HepG2 (cell line): Measurements from ENCODE around the gene ATP1A1. TPM values are rescaled to one million over a fixed set of nuclear protein-coding genes. Genes with fewer than 3 reads are reported as not detected.

Source experiments
- ATAC-seq: fragments of 200-7000 bp; cut with Tn5 transposase; 3 replicates; pipeline ENCODE4 v1.9.1; 2020; ENCODE audit warnings: mild to moderate bottlenecking, moderate library complexity
- BruUV-seq: library from RNA; stranded (reverse); fragments of 400-500 nt; replicated peaks from 2 replicates; lab custom pipeline; 2021; lab: Mats Ljungman, UMichigan
- CTCF ChIA-PET: fragments of 300-600 bp; formaldehyde crosslinking; extraction: SDS; loops from one replicate; lab custom pipeline; 2021; ENCODE audit warnings: low total read pairs, inconsistent platforms, low intra/inter-chr PET ratio; lab: Yijun Ruan, JAX
- POLR2A ChIA-PET: fragments of 350-600 bp; sonication (Branson Sonifier 250); formaldehyde crosslinking; loops from one replicate; lab custom pipeline; 2020; ENCODE audit warnings: antibody characterized with exemption, inconsistent platforms; lab: Yijun Ruan, JAX
- DNase-seq: peaks from one replicate; pipeline ENCODE4 v3.0.0-alpha.2; 2015; ENCODE audit warnings: low spot score
- FAIRE-seq: peaks from 3 replicates; lab custom pipeline; 2011; peaks lifted over from hg19 to GRCh38; lab: Jason Lieb, UNC
- H2AFZ ChIP-seq: one replicate; pipeline ENCODE4 v1.6.1; 2011; ENCODE audit warnings: low read length, inconsistent platforms
- H3K27ac ChIP-seq: fragments of 300-600 bp; 3 replicates; pipeline ENCODE4 v1.8.0; 2011; ENCODE audit warnings: mixed run types, mild to moderate bottlenecking, mixed read lengths, low read length, inconsistent platforms; ENCODE audit not compliant: insufficient read depth; ENCODE audit errors: extremely low read length
- H3K27me3 ChIP-seq, 2 experiments: fragments of 200-600 bp in 1 of 2; 2 replicates in 1 of 2; 3 replicates in 1 of 2; pipeline versions ENCODE4 v1.6.0 to v1.8.0; 2011; ENCODE audit warnings: low read length in 2 of 2, mild to moderate bottlenecking in 2 of 2, moderate library complexity in 2 of 2, inconsistent platforms in 1 of 2; ENCODE audit not compliant: insufficient read depth in 2 of 2, control insufficient read depth in 1 of 2
- H3K36me3 ChIP-seq, 2 experiments: fragments of 200-600 bp in 1 of 2; replicated peaks in 1 of 2; 2 replicates in 1 of 2; 3 replicates in 1 of 2; pipeline versions ENCODE4 v1.5.1 to v1.8.0; 2011; ENCODE audit warnings: low read length in 2 of 2, inconsistent platforms in 1 of 2; ENCODE audit not compliant: insufficient read depth in 2 of 2, control insufficient read depth in 1 of 2
- H3K4me1 ChIP-seq: 2 replicates; pipeline ENCODE4 v1.5.1; 2012; ENCODE audit warnings: low read length, inconsistent platforms; ENCODE audit not compliant: insufficient read depth
- H3K4me2 ChIP-seq: 2 replicates; pipeline ENCODE4 v1.6.0; 2011; ENCODE audit warnings: low read depth, low read length, inconsistent platforms
- H3K4me3 ChIP-seq, 3 experiments: fragments of 200-600 bp in 1 of 3; sonication (generic), shearing (Covaris generic) in 1 of 3; replicated peaks in 1 of 3; 2 replicates each; pipeline ENCODE4 v1.5.1; 2011 to 2016; ENCODE audit warnings: low read length in 3 of 3, inconsistent platforms in 2 of 3, low read depth in 2 of 3, mild to moderate bottlenecking in 2 of 3, control low read depth in 1 of 3, mixed read lengths in 1 of 3; ENCODE audit not compliant: insufficient read depth in 1 of 3
- H3K79me2 ChIP-seq: one replicate; pipeline ENCODE4 v1.6.1; 2011; ENCODE audit warnings: low read length, inconsistent platforms; ENCODE audit not compliant: insufficient read depth
- H3K9ac ChIP-seq: 2 replicates; pipeline ENCODE4 v1.6.0; 2011; ENCODE audit warnings: mild to moderate bottlenecking, low read depth, low read length, inconsistent platforms; ENCODE audit not compliant: insufficient read depth
- H3K9me3 ChIP-seq: 2 replicates; pipeline ENCODE4 v1.5.1; 2012; ENCODE audit warnings: mild to moderate bottlenecking, low read length
- H4K20me1 ChIP-seq: 2 replicates; pipeline ENCODE4 v1.6.0; 2011; ENCODE audit warnings: inconsistent platforms, mild to moderate bottlenecking, low read length, moderate library complexity; ENCODE audit not compliant: insufficient read depth
- GATAD2A ChIP-seq: IDR thresholded peaks from 2 replicates; pipeline ENCODE4 v1.6.1; 2016
- KDM6A ChIP-seq: IDR thresholded peaks from 2 replicates; pipeline ENCODE4 v1.6.1; 2016; ENCODE audit warnings: low read depth
- ZBTB10 ChIP-seq: sonication (generic); formaldehyde crosslinking; IDR thresholded peaks from 2 replicates; pipeline ENCODE4 v1.4.0; 2020; ENCODE audit warnings: missing genetic modification reagents, borderline replicate concordance
- ZNF160 ChIP-seq: sonication (generic); formaldehyde crosslinking; IDR thresholded peaks from 2 replicates; pipeline ENCODE4 v1.8.0; 2022; ENCODE audit warnings: mild to moderate bottlenecking, inconsistent platforms, missing genetic modification reagents
- WGBS: methylation state at CpG from one replicate; pipeline ENCODE4 v1.1.6; 2017; ENCODE audit warnings: low lambda C conversion rate; 5-methylcytosine and 5-hydroxymethylcytosine counted together
- in situ Hi-C: cut with HindIII; loops from 2 replicates; pipeline ENCODE4 v1.10.0; 2017; ENCODE audit warnings: low pct_unique_long_range_greater_than_20kb; ENCODE audit not compliant: extremely low pct_ligation_motif_present
- intact Hi-C: fragments of 100-400 bp; cut with micrococcal nuclease; formaldehyde crosslinking; loops from one replicate; pipeline ENCODE4 v1.10.0; 2022; ENCODE audit not compliant: unreplicated experiment
- polyA plus RNA-seq, 8 experiments: library from polyadenylated mRNA; depleted of rRNA in 3 of 8; stranded (reverse) in 7 of 8; unstranded in 1 of 8; fragments of >200 nt; fragmentation: Illumina TruSeq in 4 of 8; extraction: Trizol in 4 of 8; gene quantifications; 2 replicates each; pipeline versions ENCODE4 v1.2.1 to v1.2.3, GENCODE V29; 2011 to 2016; ENCODE audit warnings: low read depth in 4 of 8, missing spikeins in 1 of 8, mixed read lengths in 1 of 8; ENCODE audit not compliant: insufficient read depth in 1 of 8
- total RNA-seq, 5 experiments: library from RNA; depleted of rRNA; stranded (reverse); fragments of >200 nt; fragmentation: Illumina TruSeq; extraction: Trizol; gene quantifications; 2 replicates each; pipeline ENCODE4 v1.2.3, GENCODE V29; 2016; ENCODE audit warnings: low read depth in 1 of 5
- TF ChIP-seq, protein P1 (sequence below): IDR thresholded peaks from 2 replicates; pipeline ENCODE4 v1.6.1; 2016; ENCODE audit warnings: low read depth, control low read depth
- TF ChIP-seq, protein P2 (sequence below), 2 experiments: sonication (generic) in 1 of 2; formaldehyde crosslinking in 1 of 2; IDR thresholded peaks; 2 replicates each; pipeline versions ENCODE4 v1.6.1 to v1.9.0; 2014 to 2022; ENCODE audit warnings: antibody characterized with exemption in 1 of 2, borderline replicate concordance in 1 of 2, inconsistent platforms in 1 of 2, low read depth in 1 of 2, missing genetic modification reagents in 1 of 2
- TF ChIP-seq, protein P3 (sequence below): sonication (generic); formaldehyde crosslinking; IDR thresholded peaks from 2 replicates; pipeline ENCODE4 v1.4.0; 2020; ENCODE audit warnings: missing genetic modification reagents

ATP1A1 gene
- total and polyA plus RNA-seq, 2 of the 13 experiments (the other 11 are each of a cell fraction or from before 2014, with no cell fraction given): 280 to 705 TPM

- FAIRE-seq: no peak
- TF ChIP-seq, protein P1, sequence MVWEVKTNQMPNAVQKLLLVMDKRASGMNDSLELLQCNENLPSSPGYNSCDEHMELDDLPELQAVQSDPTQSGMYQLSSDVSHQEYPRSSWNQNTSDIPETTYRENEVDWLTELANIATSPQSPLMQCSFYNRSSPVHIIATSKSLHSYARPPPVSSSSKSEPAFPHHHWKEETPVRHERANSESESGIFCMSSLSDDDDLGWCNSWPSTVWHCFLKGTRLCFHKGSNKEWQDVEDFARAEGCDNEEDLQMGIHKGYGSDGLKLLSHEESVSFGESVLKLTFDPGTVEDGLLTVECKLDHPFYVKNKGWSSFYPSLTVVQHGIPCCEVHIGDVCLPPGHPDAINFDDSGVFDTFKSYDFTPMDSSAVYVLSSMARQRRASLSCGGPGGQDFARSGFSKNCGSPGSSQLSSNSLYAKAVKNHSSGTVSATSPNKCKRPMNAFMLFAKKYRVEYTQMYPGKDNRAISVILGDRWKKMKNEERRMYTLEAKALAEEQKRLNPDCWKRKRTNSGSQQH (CRISPR knock-in tag): 0 out of 2 replicates have a peak, but pooled peaks have one; percentile 48
- TF ChIP-seq ZNF160 (CRISPR knock-in tag) (no peak), ZBTB10 (CRISPR knock-in tag) (peak; percentile 81; the same call in 1 of the 2 replicates), GATAD2A (CRISPR knock-in tag) (0 out of 2 replicates have a peak, but pooled peaks have one; percentile 29), KDM6A (CRISPR knock-in tag) (no peak)
- TF ChIP-seq, protein P2, sequence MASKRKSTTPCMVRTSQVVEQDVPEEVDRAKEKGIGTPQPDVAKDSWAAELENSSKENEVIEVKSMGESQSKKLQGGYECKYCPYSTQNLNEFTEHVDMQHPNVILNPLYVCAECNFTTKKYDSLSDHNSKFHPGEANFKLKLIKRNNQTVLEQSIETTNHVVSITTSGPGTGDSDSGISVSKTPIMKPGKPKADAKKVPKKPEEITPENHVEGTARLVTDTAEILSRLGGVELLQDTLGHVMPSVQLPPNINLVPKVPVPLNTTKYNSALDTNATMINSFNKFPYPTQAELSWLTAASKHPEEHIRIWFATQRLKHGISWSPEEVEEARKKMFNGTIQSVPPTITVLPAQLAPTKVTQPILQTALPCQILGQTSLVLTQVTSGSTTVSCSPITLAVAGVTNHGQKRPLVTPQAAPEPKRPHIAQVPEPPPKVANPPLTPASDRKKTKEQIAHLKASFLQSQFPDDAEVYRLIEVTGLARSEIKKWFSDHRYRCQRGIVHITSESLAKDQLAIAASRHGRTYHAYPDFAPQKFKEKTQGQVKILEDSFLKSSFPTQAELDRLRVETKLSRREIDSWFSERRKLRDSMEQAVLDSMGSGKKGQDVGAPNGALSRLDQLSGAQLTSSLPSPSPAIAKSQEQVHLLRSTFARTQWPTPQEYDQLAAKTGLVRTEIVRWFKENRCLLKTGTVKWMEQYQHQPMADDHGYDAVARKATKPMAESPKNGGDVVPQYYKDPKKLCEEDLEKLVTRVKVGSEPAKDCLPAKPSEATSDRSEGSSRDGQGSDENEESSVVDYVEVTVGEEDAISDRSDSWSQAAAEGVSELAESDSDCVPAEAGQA (IDR thresholded peaks at IDR 0.05; ENCODE audit: low read depth): no peak
- TF ChIP-seq, protein P2 (CRISPR knock-in tag; IDR thresholded peaks at IDR 0.05; ENCODE audit: borderline replicate concordance): no peak
- TF ChIP-seq, protein P3, sequence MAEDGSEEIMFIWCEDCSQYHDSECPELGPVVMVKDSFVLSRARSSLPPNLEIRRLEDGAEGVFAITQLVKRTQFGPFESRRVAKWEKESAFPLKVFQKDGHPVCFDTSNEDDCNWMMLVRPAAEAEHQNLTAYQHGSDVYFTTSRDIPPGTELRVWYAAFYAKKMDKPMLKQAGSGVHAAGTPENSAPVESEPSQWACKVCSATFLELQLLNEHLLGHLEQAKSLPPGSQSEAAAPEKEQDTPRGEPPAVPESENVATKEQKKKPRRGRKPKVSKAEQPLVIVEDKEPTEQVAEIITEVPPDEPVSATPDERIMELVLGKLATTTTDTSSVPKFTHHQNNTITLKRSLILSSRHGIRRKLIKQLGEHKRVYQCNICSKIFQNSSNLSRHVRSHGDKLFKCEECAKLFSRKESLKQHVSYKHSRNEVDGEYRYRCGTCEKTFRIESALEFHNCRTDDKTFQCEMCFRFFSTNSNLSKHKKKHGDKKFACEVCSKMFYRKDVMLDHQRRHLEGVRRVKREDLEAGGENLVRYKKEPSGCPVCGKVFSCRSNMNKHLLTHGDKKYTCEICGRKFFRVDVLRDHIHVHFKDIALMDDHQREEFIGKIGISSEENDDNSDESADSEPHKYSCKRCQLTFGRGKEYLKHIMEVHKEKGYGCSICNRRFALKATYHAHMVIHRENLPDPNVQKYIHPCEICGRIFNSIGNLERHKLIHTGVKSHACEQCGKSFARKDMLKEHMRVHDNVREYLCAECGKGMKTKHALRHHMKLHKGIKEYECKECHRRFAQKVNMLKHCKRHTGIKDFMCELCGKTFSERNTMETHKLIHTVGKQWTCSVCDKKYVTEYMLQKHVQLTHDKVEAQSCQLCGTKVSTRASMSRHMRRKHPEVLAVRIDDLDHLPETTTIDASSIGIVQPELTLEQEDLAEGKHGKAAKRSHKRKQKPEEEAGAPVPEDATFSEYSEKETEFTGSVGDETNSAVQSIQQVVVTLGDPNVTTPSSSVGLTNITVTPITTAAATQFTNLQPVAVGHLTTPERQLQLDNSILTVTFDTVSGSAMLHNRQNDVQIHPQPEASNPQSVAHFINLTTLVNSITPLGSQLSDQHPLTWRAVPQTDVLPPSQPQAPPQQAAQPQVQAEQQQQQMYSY (CRISPR knock-in tag): no peak
These were observed 2.3 kb downstream of the ATP1A1 start for GRCh38 chr1:116375148-116375886.

More at GRCh38 chr1:116375148-116375886, 2.3 kb downstream of the ATP1A1 start:
- peaks cover 70% of the 10 kb centered on the region for H3K4me1 ChIP-seq
- peak overlapping the region; percentile 79 to 89 (median 84) for H3K4me3 ChIP-seq
- POLR2A ChIA-PET: interaction anchor here (1.0 to 4.1 kb wide), 10 partner anchors 18 to 236 kb away, joined by 3 to 24 read pairs (median 7); no protein-coding TSS in a partner anchor
- no peaks in the 10 kb centered on the region for H3K9me3 ChIP-seq
- intact Hi-C loops: loop anchor here (5.0 kb wide), 2 partner anchors 42 to 223 kb away; no protein-coding TSS in a partner anchor
- peaks cover 0 to 7% of the 10 kb centered on the region in 2 experiments; a peak in 1 of 5 replicates for H3K27me3 ChIP-seq
- H3K36me3 ChIP-seq: peaks cover 0 to 4% of the 10 kb centered on the region in 2 experiments; a peak in 2 of 5 replicates
- peaks cover 58% of the 10 kb centered on the region for H4K20me1 ChIP-seq
- H3K9ac ChIP-seq: peak overlapping the region; percentile 85
- H2AFZ ChIP-seq: no peak overlapping the region
- H3K79me2 ChIP-seq: peaks cover 67% of the 10 kb centered on the region
- CTCF ChIA-PET: no interaction called here
- H3K27ac ChIP-seq: peak overlapping the region; percentile 77
- ATAC-seq: no peak
- in situ Hi-C loops: no loop called here
- WGBS: 7% methylated on average over 8 of the region's 8 CpGs
- H3K4me2 ChIP-seq: peak overlapping the region; percentile 94
- peak; percentile 25 for DNase-seq
- TSS peak; percentile 39 for BruUV-seq
